Stimulated activated CD8-positive, alpha-beta memory T cell treated with anti-CD3 and anti-CD28 coated beads, Interleukin-12 subunit alpha, Interleukin-12 subunit beta, amount 100 ng/mL, for 1 hour (primary cell): ENCODE data around the gene LAMA3.

Experiments
- DNase-seq: peaks from one replicate; pipeline ENCODE4 v3.0.0-alpha.2; 2020; ENCODE audit warnings: low read depth

Gene LAMA3

GRCh38 chr18:23669202-23669766 is 20.0 kb upstream of the LAMA3 start:
- DNase-seq, result no peak

GRCh38 chr18:23669804-23670405 is 19.3 kb upstream of the LAMA3 start:
- DNase-seq, result no peak

- DNase-seq, result no peak
These were observed 17.7 kb upstream of the LAMA3 start for GRCh38 chr18:23671564-23671963.

- DNase-seq, result no peak
These were observed 15.5 kb upstream of the LAMA3 start for GRCh38 chr18:23673725-23674124.

DNA sequence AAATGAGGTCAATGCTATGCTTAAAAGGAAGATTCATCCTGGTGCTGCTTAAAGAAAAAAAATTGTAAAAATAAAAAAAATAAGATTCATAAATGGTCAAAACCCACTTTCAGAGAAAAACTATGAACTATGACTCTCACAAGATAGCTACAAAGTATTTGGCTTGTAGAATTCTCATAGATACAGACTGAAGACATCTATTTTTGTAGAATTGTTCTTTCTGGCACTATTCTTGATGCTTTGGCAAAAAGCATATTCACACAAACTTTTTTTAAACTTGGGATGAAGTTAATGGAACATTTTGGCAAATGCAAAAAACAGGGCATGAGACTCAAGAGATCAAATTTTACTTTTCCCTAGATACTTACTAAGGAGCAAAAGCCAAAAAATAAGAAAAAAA is 14.0 kb upstream of the LAMA3 start:
- DNase-seq, result no peak

DNA sequence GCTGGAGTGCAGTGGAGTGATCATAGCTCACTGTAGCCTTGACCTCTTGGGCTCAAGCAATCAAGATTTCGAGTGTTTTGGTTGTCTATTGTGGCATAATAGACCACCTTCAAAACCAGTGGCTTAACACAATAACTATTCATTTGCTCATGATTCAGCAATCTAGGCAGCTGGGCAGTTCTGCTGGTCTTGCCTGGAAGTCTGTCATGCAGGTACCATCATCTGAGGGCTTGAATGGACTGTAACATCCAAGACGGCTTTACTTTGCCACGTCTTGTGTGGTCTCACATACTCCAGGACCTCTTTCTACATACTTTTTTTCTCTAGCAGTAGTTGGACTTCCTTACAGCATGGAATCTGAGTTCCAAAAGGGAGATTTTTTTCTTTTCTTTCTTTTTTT is 13.4 kb upstream of the LAMA3 start:
- no peak for DNase-seq

DNA sequence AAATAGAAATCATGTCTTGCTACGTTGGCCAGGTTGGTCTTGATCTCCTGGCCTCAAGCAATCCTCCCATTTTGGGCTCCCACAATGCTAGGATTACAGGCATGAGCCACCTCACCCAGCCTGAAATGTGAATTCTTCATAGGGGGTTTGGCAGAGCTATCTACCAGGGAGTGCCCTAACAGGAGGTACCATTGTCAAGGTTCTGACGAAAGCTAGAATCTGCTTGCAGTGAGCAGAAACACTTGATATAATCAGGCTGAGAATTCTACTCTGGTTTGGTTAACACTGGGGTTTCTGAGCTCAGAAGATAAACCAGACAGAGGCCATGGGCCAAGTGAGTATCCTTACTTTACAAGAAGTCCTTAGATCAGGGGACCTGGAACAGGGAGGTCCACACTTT is 7.2 kb upstream of the LAMA3 start:
- DNase-seq, result no peak

DNA sequence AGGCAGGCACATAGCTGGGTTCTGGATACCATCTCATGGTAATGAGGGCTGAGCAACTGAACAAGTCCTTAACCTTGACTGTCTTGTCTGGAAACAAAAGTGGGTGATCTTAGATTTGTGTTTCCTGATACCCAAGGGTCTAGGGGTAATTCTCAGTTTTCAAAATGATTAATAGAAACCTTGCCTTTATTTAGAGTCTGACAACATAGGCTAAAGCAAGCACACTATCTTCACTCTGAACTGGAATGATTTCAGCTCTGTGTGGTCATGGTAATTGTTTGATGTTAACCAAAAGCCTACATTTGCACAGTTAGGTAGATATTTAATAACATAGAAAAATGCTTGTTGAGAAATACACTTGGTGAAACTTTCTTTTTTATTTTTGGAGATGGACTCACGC is 6.8 kb upstream of the LAMA3 start:
- no peak for DNase-seq

- DNase-seq, result no peak
These were observed 6.1 kb upstream of the LAMA3 start for GRCh38 chr18:23683155-23683554.

- DNase-seq, result no peak
These were observed 5.6 kb upstream of the LAMA3 start for GRCh38 chr18:23683671-23684070.

DNA sequence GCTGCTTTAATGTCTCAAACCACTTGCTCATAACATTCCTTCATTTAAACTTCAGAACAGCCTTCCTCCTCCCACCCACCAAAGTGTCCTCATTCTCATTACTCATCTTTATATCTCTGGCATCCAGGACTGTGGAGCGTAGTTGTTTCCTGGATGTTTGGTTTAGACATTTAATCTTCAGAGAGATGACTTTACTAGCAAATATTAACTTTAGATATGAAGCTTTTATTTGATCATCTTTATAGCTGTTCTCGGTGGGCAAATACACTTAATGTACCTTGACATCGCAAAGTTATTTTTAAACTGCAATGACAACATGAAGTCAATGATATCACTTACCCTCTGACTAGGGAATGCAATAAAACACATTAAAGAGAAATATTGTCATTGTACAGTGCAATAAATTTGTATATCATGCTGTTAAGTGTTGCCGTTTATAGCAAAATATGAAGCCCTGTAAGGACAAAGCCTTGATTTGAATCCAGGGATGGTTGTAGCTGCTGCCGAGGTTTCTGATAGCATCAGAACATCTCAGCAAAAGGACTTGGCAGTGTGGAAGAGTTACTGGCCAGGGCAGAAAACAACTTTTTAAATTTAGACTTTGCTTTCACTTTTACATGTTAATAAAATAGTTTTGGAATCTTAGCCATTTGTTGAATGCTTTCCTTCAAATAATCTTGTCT is 4.6 kb upstream of the LAMA3 start:
- DNase-seq, result no peak

- DNase-seq, result no peak
These were observed 725 bp upstream of the LAMA3 start for GRCh38 chr18:23688528-23688927.

- no peak for DNase-seq
These were observed 607 bp downstream of the LAMA3 start for GRCh38 chr18:23689616-23690504.

DNA sequence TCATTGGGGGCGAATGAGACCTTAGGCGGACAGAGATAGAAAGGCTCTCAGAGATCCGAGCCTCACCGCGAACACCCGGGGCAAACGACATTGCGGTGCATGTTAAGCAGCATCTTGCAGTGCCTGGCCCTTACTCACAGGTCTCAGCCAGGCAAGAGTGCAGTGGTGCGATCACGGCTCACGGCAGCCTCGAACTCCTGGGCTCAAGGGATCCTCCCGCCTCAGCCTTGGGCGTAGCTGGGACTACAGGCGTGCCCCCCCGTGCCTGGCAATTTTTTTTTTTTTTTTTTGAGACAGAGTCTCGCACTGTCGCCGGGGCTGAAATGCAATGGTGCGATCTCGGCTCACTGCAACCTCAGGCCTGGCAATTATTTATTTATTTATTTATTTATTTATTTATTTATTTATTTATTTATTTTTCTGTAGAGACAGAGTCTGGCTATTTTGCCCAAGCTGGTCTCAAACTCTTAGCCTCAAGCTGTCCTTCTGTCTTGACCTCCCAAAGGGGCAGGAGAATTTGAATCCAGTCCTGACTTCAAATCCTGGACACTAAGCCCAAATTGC is 1.3 kb downstream of the LAMA3 start:
- no peak for DNase-seq

DNA sequence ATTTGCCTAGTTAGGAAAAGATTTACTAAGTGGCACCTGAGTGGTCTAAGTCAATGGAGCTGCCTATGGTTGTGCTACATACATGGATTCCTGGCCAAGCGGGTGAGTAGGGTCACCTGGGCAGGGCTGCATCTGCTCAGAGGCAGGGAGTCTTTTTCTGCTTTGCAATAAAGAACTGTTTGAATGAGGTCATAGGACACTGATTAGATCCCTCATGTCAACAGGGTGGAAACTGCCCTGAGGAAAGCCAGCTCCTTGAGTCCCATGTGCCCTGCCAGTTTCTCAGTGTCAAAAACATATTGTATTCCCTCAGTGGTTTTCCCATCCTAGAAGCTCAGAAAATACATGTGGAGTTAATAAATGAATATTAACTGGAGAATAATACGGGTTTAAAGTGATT is 4.6 kb downstream of the LAMA3 start:
- no peak for DNase-seq

DNA sequence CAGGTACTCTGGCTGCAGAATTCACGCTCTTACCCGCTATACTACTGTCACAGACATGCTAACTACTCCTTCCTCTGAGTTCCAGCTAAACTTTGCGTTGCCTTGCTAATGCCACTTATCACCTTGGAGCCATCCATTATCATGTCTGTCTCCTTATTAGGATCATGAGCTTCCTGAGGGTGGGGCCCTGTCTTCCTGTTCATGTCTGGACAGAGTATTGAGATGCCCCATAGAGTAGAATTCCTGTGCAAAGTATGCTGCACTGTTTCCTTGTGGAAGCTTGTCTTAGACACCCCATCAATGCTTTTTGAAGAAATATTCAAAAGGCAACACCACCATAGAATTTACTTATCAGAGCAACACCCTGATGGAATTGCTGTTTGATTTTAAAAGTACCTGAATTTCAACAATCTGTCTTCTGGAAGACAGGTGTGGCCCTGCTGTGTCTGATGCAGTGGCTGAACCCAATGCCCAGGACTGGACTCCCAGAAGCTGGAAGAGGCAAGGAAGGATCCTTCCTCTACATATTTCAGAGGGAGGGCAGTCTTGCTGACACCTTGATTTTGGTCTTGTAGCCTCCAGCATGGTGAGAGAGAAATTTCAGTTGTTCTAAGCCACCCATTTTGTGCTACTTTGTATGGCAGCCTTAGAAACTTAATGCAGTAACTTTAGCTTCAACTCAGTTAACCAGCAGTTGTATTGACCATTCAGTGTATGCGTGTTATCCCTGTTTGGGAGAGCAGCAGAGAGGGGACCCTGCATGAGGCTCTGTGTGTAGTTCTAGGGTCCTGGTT is 5.6 kb downstream of the LAMA3 start:
- no peak for DNase-seq

DNA sequence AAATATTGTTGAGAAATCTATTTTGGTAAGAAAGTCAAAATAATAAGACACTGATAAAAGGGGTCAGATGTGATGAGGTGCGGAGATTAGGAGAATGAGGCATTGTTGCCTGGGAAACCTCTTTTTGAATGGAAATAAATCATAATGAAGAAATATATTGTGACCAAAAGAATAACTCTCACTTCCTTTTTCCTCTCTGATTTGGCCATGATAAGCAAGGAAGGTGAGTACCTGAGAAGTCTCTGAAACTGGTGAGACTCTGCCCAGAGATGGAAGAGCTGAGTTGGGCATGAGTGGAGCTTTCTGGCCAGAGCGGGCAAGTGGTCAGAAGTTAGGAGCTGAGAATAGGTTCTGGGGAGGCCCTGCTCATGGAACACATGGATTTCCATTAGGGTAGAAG is 11.8 kb downstream of the LAMA3 start:
- DNase-seq, result no peak

DNA sequence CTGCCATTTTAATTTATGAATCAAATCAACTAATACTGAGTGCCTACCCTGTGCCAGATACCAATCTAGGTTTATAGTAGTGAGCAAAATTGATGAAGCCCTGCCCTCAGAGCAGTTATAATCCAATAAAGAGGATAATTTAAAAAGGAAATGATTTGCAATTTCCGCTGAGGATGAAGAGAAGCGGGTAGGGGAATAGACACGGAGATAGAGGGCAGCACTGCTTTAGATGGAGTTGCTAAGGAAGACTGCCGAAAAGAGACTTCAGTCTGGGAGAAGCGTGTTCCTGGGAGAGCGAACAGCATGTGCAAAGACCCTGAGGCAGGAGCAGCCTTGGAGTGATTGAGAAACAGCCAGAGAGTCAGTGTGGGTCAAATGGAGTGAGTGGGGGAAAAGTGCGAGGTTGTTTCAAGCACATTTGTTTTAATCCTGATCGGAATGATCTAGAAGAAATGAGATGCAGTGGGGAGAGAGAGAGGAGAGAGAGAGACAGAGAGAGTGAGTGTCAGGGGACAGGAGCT is 12.4 kb downstream of the LAMA3 start:
- DNase-seq, result no peak

GRCh38 chr18:23702606-23703005 is 13.4 kb downstream of the LAMA3 start:
- no peak for DNase-seq

DNA sequence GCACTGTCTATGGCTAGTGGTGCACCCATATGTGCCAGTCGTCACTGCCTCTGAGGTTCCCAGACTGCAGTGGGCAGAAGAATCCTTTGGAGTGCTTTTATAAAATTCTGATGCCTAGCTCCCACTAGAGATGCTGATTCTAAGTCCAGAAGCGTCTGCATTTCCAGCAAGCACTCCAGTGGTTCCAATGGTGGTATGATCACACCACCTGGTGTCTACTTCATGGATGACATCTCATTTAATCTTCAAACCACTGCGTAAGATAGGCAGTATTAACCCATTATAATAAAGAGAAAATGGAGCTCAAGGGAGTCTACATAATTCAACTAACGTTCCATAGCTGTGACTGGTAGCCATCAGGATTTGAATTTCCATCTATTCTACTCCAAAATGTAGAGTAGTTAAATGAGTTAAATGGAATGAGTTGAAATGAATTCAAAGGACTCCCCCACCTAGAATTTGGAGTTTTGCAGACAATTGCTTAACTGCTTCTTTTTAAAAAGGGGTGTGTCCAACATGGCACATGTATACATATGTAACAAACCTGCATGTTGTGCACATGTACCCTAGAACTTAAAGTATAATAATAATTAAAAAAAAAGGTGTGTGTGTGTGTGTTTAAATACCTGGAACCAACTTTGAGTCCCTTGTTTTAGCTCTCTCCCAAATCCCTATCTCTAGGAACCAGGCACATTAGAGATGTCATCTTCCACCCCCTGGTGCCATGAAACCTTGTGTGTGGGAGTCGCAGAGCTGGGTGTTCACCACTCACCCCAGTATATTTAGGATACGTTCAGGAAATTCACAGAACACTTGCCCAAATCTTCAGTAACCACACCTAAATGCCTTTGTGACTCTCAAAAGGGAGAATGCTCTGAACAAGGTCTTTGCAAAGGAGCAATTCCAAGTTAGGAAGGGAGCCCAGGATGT is 14.1 kb downstream of the LAMA3 start:
- no peak for DNase-seq
